K562 (cell line): Measurements from ENCODE around the gene POLR3H. TPM values are rescaled to one million over a fixed set of nuclear protein-coding genes. Genes with fewer than 3 reads are reported as not detected.
A peak's percentile ranks its signal among the peaks of the same experiment; 100 is the strongest.

Experiments
- ATAC-seq: fragments of 200-7000 bp; cut with Tn5 transposase; 3 replicates; pipeline ENCODE4 v1.9.1; 2020; ENCODE audit warnings: moderate library complexity
- BruUV-seq: library from RNA; stranded (reverse); fragments of 400-500 nt; replicated peaks from 2 replicates; lab custom pipeline; 2021; lab: Mats Ljungman, UMichigan
- CTCF ChIA-PET: fragments of 300-600 bp; formaldehyde crosslinking; extraction: SDS; loops from one replicate; lab custom pipeline; 2021; ENCODE audit warnings: low intra/inter-chr PET ratio; lab: Yijun Ruan, JAX
- POLR2A ChIA-PET: fragments of 300-600, 350-650 bp; sonication (Branson Sonifier 250); formaldehyde crosslinking; extraction: SDS; loops from one replicate; lab custom pipeline; 2021; ENCODE audit warnings: antibody characterized with exemption, inconsistent platforms; lab: Yijun Ruan, JAX
- DNase-seq, 4 experiments: peaks; one replicate each; pipeline versions ENCODE4 v3.0.0 to v3.0.0-alpha.2; 2011 to 2018; ENCODE audit warnings: low spot score in 3 of 4, mixed read lengths in 3 of 4; ENCODE audit errors: extremely low read depth in 1 of 4
- FAIRE-seq: peaks from 2 replicates; lab custom pipeline; 2011; peaks lifted over from hg19 to GRCh38; lab: Jason Lieb, UNC
- H2AFZ ChIP-seq: 2 replicates; pipeline ENCODE4 v1.6.0; 2011; ENCODE audit warnings: low read depth, low read length, control low read depth, inconsistent platforms
- H3K27ac ChIP-seq: fragments of 200-600 bp; 3 replicates; pipeline ENCODE4 v1.8.0; 2011; ENCODE audit warnings: low read depth, mild to moderate bottlenecking, control low read depth, inconsistent platforms, low read length, moderate library complexity, mixed read lengths; ENCODE audit errors: extremely low read depth
- H3K27me3 ChIP-seq, 2 experiments: fragments of 300-600 bp in 1 of 2; 2 replicates in 1 of 2; 3 replicates in 1 of 2; pipeline versions ENCODE4 v1.6.0 to v1.8.0; 2011; ENCODE audit warnings: inconsistent platforms in 2 of 2, low read length in 2 of 2, mild to moderate bottlenecking in 1 of 2, mixed read lengths in 1 of 2, moderate library complexity in 1 of 2; ENCODE audit not compliant: control insufficient read depth in 2 of 2, insufficient read depth in 2 of 2
- H3K36me3 ChIP-seq: fragments of 300-600 bp; 3 replicates; pipeline ENCODE4 v1.8.0; 2011; ENCODE audit warnings: mild to moderate bottlenecking, low read length, inconsistent platforms; ENCODE audit not compliant: control insufficient read depth, insufficient read depth
- H3K4me1 ChIP-seq, 2 experiments: fragments of 200-600 bp in 1 of 2; replicated peaks in 1 of 2; 2 replicates in 1 of 2; 3 replicates in 1 of 2; pipeline versions ENCODE4 v1.5.1 to v1.8.0; 2011; ENCODE audit warnings: inconsistent platforms in 2 of 2, low read length in 2 of 2, mild to moderate bottlenecking in 1 of 2, mixed read lengths in 1 of 2, moderate library complexity in 1 of 2; ENCODE audit not compliant: control insufficient read depth in 2 of 2, insufficient read depth in 2 of 2
- H3K4me2 ChIP-seq: 2 replicates; pipeline ENCODE4 v1.6.1; 2011; ENCODE audit warnings: low read length, control low read depth, inconsistent platforms, mixed read lengths; ENCODE audit not compliant: insufficient read depth
- H3K4me3 ChIP-seq: fragments of 200-600 bp; sonication (generic), shearing (Covaris generic); 2 replicates; pipeline ENCODE4 v1.5.1; 2016; ENCODE audit warnings: control low read depth, inconsistent platforms
- H3K79me2 ChIP-seq: fragments of 200-600 bp; 3 replicates; pipeline ENCODE4 v1.8.0; 2011; ENCODE audit warnings: low read length, inconsistent platforms; ENCODE audit not compliant: control insufficient read depth, insufficient read depth
- H3K9ac ChIP-seq, 2 experiments: 2 replicates each; pipeline versions ENCODE4 v1.6.0 to v1.6.1; 2011; ENCODE audit warnings: low read depth in 2 of 2, low read length in 2 of 2, control low read depth in 1 of 2, inconsistent platforms in 1 of 2, mild to moderate bottlenecking in 1 of 2, mixed read lengths in 1 of 2; ENCODE audit not compliant: insufficient read depth in 1 of 2
- H3K9me1 ChIP-seq: one replicate; pipeline ENCODE4 v1.6.0; 2011; ENCODE audit warnings: inconsistent platforms, mild to moderate bottlenecking, low read length, moderate library complexity; ENCODE audit not compliant: control insufficient read depth, insufficient read depth
- H3K9me3 ChIP-seq: replicated peaks from 2 replicates; pipeline ENCODE4 v1.5.1; 2011; ENCODE audit warnings: low read depth, low read length, inconsistent platforms; ENCODE audit not compliant: control insufficient read depth, insufficient read depth
- H4K20me1 ChIP-seq: replicated peaks from 2 replicates; pipeline ENCODE4 v1.6.1; 2011; ENCODE audit warnings: low read length, inconsistent platforms, mixed read lengths; ENCODE audit not compliant: control insufficient read depth, insufficient read depth
- BMI1 ChIP-seq: fragments of 150-350 bp; IDR thresholded peaks from 2 replicates; pipeline ENCODE4 v1.6.1; 2014; ENCODE audit warnings: low read length
- CHD4 ChIP-seq: fragments of 200-600 bp; sonication (generic); IDR thresholded peaks from 3 replicates; pipeline ENCODE4 v1.6.1; 2012; ENCODE audit warnings: low read depth, mild to moderate bottlenecking, mixed read lengths, low read length, inconsistent platforms; ENCODE audit not compliant: insufficient read depth, insufficient replicate concordance, poor library complexity, severe bottlenecking
- CSDE1 ChIP-seq, 2 experiments: fragments of 450-650 bp; IDR thresholded peaks; 2 replicates each; pipeline ENCODE4 v1.6.1; 2016; ENCODE audit warnings: mild to moderate bottlenecking in 1 of 2
- ERF ChIP-seq: fragments of 450-650 bp; formaldehyde crosslinking; IDR thresholded peaks from 2 replicates; pipeline ENCODE4 v1.4.0; 2020; ENCODE audit warnings: mild to moderate bottlenecking, mixed read lengths
- MIER1 ChIP-seq: fragments of 450-650 bp; IDR thresholded peaks from 2 replicates; pipeline ENCODE4 v1.6.1; 2016; ENCODE audit warnings: antibody characterized with exemption, mild to moderate bottlenecking, low read depth
- NFE2L1 ChIP-seq: fragments of 450-650 bp; IDR thresholded peaks from 2 replicates; pipeline ENCODE4 v1.6.1; 2016; ENCODE audit warnings: missing genetic modification characterization, low read depth, mild to moderate bottlenecking, missing compliant biosample characterization, moderate library complexity, borderline replicate concordance
- PCBP2 ChIP-seq: fragments of 200-400 bp; formaldehyde crosslinking; IDR thresholded peaks from 2 replicates; pipeline ENCODE4 v1.6.1; 2018; ENCODE audit warnings: low read length, low read depth, mild to moderate bottlenecking, moderate library complexity; ENCODE audit not compliant: poor library complexity, severe bottlenecking
- PRMT5 ChIP-seq: sonication (generic); formaldehyde crosslinking; IDR thresholded peaks from 2 replicates; pipeline ENCODE4 v1.5.0; 2020; ENCODE audit warnings: missing genetic modification reagents
- SOX6 ChIP-seq: fragments of 450-650 bp; IDR thresholded peaks from 2 replicates; pipeline ENCODE4 v1.6.1; 2014; ENCODE audit warnings: mild to moderate bottlenecking
- SUPT5H ChIP-seq: fragments of 450-650 bp; IDR thresholded peaks from 2 replicates; pipeline ENCODE4 v1.6.1; 2016
- TARDBP ChIP-seq: fragments of 450-650 bp; IDR thresholded peaks from 2 replicates; pipeline ENCODE4 v1.6.1; 2016
- TBP ChIP-seq: optimal IDR thresholded peaks from 2 replicates; pipeline ENCODE3; 2011; ENCODE audit warnings: low read depth, low read length, improper control_type of control experiment
- TCF7L2 ChIP-seq: fragments of 150-350 bp; IDR thresholded peaks from 2 replicates; pipeline ENCODE4 v1.6.1; 2016; ENCODE audit warnings: low read depth, mild to moderate bottlenecking, low read length, moderate library complexity
- THRB ChIP-seq: fragments of 450-650 bp; formaldehyde crosslinking; conservative IDR thresholded peaks from 2 replicates; pipeline ENCODE4 v1.4.0; 2022; ENCODE audit warnings: mild to moderate bottlenecking, missing genetic modification characterization
- U2AF1 ChIP-seq: fragments of 200-400 bp; formaldehyde crosslinking; optimal IDR thresholded peaks from 2 replicates; pipeline ENCODE3; 2017; ENCODE audit warnings: mild to moderate bottlenecking, low read depth, low read length, moderate library complexity
- ZBTB34 ChIP-seq: fragments of 250-450 bp; sonication (Bioruptor Pico); IDR thresholded peaks from 2 replicates; pipeline ENCODE4 v1.8.0; 2021; ENCODE audit warnings: mild to moderate bottlenecking, moderate library complexity
- ZNF655 ChIP-seq: fragments of 250-450 bp; sonication (Bioruptor Pico); IDR thresholded peaks from 2 replicates; pipeline ENCODE4 v1.5.0; 2021
- ZNF695 ChIP-seq: fragments of 450-650 bp; formaldehyde crosslinking; IDR thresholded peaks from 2 replicates; pipeline ENCODE4 v1.4.0; 2020; ENCODE audit warnings: mild to moderate bottlenecking, moderate library complexity
- ZSCAN32 ChIP-seq: fragments of 450-650 bp; formaldehyde crosslinking; IDR thresholded peaks from 2 replicates; pipeline ENCODE4 v1.4.0; 2020; ENCODE audit warnings: mild to moderate bottlenecking, moderate library complexity
- WGBS: fragments of 100-300 bp; shearing (Covaris generic); methylation state at CpG from one replicate; pipeline ENCODE4 v1.1.6; 2016; ENCODE audit warnings: low coverage, mixed read lengths; ENCODE audit not compliant: insufficient coverage; ENCODE audit errors: missing lambda C conversion rate; 5-methylcytosine and 5-hydroxymethylcytosine counted together
- in situ Hi-C: fragments of 300-500 bp; cut with MboI; formaldehyde crosslinking; loops from 4 replicates; pipeline ENCODE4 v1.15.0; 2018; ENCODE audit warnings: inconsistent platforms, mixed read lengths
- intact Hi-C: fragments of 100-400 bp; cut with micrococcal nuclease; formaldehyde crosslinking; loops from 2 replicates; pipeline ENCODE4 v1.14.2; 2022
- polyA plus RNA-seq, 8 experiments: library from polyadenylated mRNA; depleted of rRNA in 4 of 8; stranded (reverse) in 5 of 8; unstranded in 3 of 8; fragments of >200 nt; fragmentation: Nextera tagmentation in 2 of 8; fragmentation: Illumina TruSeq in 1 of 8; extraction: Ambion mirVana in 2 of 8; extraction: Trizol in 1 of 8; gene quantifications; 2 replicates each; pipeline versions ENCODE4 v1.2.1 to v1.2.3, GENCODE V29; 2011 to 2014; ENCODE audit warnings: inconsistent platforms in 1 of 8, missing spikeins in 1 of 8
- total RNA-seq, 7 experiments: library from RNA; depleted of rRNA in 6 of 7; stranded (reverse); fragments of >200 nt in 6 of 7; fragmentation: Illumina TruSeq in 2 of 7; extraction: Trizol in 2 of 7; gene quantifications; 2 replicates each; pipeline versions ENCODE4 v1.2.1 to v1.2.3, GENCODE V29; 2011 to 2021; ENCODE audit warnings: low replicate concordance in 1 of 7

POLR3H gene
- total and polyA plus RNA-seq, 9 of the 15 experiments (the other 6 are each of a cell fraction or from before 2014, with no cell fraction given): 5.3 to 48.4 (median 22.2) TPM

GRCh38 chr22:41523464-41524221 is 20.6 kb downstream of the POLR3H start:
- DNase-seq (peak; percentile 63 to 90 (median 77)), FAIRE-seq (peak; percentile 97), ATAC-seq (peak; percentile 80)
- H3K27me3 ChIP-seq: no peaks in the 10 kb centered on the region
- peak overlapping the region; percentile 15; the same call in 1 of the 2 replicates for H2AFZ ChIP-seq
- POLR2A ChIA-PET: interaction anchor here (0.6 to 1.3 kb wide), 5 partner anchors 24 to 1672 kb away, joined by 3 to 8 read pairs (median 3); partner anchors contain the start of gene TOB2
- no peaks in the 10 kb centered on the region for H3K9me1 ChIP-seq
- no peak overlapping the region for H3K4me3 ChIP-seq
- 12% methylated on average over 20 of the region's 21 CpGs for WGBS
- intact Hi-C loops: no loop called here
- peaks cover 24 to 51% of the 10 kb centered on the region in 2 experiments for H3K4me1 ChIP-seq
- no peaks in the 10 kb centered on the region; the same call in 2 of the 3 replicates for H3K79me2 ChIP-seq
- H3K9ac ChIP-seq: peak overlapping the region; percentile 67 to 90
- H3K4me2 ChIP-seq: peak overlapping the region; percentile 51
- H3K9me3 ChIP-seq: no peaks in the 10 kb centered on the region
- BruUV-seq: no TSS peak
- no peaks in the 10 kb centered on the region; the same call in 1 of the 2 replicates for H4K20me1 ChIP-seq
- CTCF ChIA-PET: no interaction called here
- H3K27ac ChIP-seq: peak overlapping the region; percentile 84
- in situ Hi-C loops: no loop called here
- H3K36me3 ChIP-seq: peaks cover 85% of the 10 kb centered on the region
- TF ChIP-seq SOX6 (peak; percentile 79), TBP (peak; percentile 32), BMI1 (no peak), PRMT5 (no peak), PCBP2 (no peak), SUPT5H (peak; percentile 47; the same call in 1 of the 2 replicates), CHD4 (no peak), CSDE1 (IDR thresholded peaks at IDR 0.05) (no peak), ZNF655 (CRISPR knock-in tag) (no peak), ZSCAN32 (CRISPR knock-in tag) (no peak), ERF (CRISPR knock-in tag) (0 out of 2 replicates have a peak, but pooled peaks have one; percentile 30), TCF7L2 (no peak), U2AF1 (no peak), ZNF695 (CRISPR knock-in tag) (no peak), TARDBP (no peak), NFE2L1 (tag) (no peak), THRB (no peak), ZBTB34 (no peak), MIER1 (no peak)
